SK-N-SH treated with all-trans-retinoic acid at 6 μM for 48 hours (cell line): ENCODE measurements around the gene PDZD4.

Experiments
- ATAC-seq: fragments of 200-7000 bp; cut with Tn5 transposase; 3 replicates; pipeline ENCODE4 v1.9.1; 2020; ENCODE audit warnings: mild to moderate bottlenecking, moderate library complexity
- BACH2 ChIP-seq: fragments of 250-450 bp; sonication (Bioruptor Pico); IDR thresholded peaks from 2 replicates; pipeline ENCODE4 v1.9.0; 2021; ENCODE audit warnings: mild to moderate bottlenecking, borderline replicate concordance
- CSDC2 ChIP-seq: fragments of 250-450 bp; sonication (Bioruptor Pico); IDR thresholded peaks from 2 replicates; pipeline ENCODE4 v1.5.0; 2020; ENCODE audit warnings: mild to moderate bottlenecking, moderate library complexity
- ESRRG ChIP-seq: fragments of 250-450 bp; sonication (Bioruptor Pico); IDR thresholded peaks from 2 replicates; pipeline ENCODE4 v1.6.1; 2021; ENCODE audit warnings: mild to moderate bottlenecking
- OSR1 ChIP-seq: fragments of 250-450 bp; sonication (Bioruptor Pico); IDR thresholded peaks from 2 replicates; pipeline ENCODE4 v1.8.0; 2022; ENCODE audit warnings: moderate library complexity, mild to moderate bottlenecking, inconsistent platforms
- PPARA ChIP-seq: fragments of 250-450 bp; sonication (Bioruptor Pico); IDR thresholded peaks from 2 replicates; pipeline ENCODE4 v1.5.0; 2020; ENCODE audit warnings: mild to moderate bottlenecking, borderline replicate concordance
- TCF4 ChIP-seq: fragments of 250-450 bp; sonication (Bioruptor Pico); IDR thresholded peaks from 2 replicates; pipeline ENCODE4 v1.8.0; 2021; ENCODE audit warnings: mild to moderate bottlenecking, moderate library complexity, borderline replicate concordance
- ZC3H10 ChIP-seq: fragments of 250-450 bp; sonication (Bioruptor Pico); IDR thresholded peaks from 2 replicates; pipeline ENCODE4 v1.5.1; 2021; ENCODE audit warnings: mild to moderate bottlenecking, moderate library complexity
- ZFP3 ChIP-seq: fragments of 250-450 bp; sonication (Bioruptor Pico); IDR thresholded peaks from 2 replicates; pipeline ENCODE4 v1.5.0; 2020; ENCODE audit warnings: mild to moderate bottlenecking, moderate library complexity
- ZNF565 ChIP-seq: fragments of 450-650 bp; formaldehyde crosslinking; conservative IDR thresholded peaks from 2 replicates; pipeline ENCODE4 v1.5.0; 2020; ENCODE audit warnings: low read depth, mild to moderate bottlenecking, moderate library complexity
- ZNF70 ChIP-seq: fragments of 450-650 bp; formaldehyde crosslinking; IDR thresholded peaks from 2 replicates; pipeline ENCODE4 v1.5.0; 2020; ENCODE audit warnings: mild to moderate bottlenecking, moderate library complexity
- ZNF8 ChIP-seq: fragments of 450-650 bp; formaldehyde crosslinking; IDR thresholded peaks from 2 replicates; pipeline ENCODE4 v1.5.0; 2020; ENCODE audit warnings: mild to moderate bottlenecking, moderate library complexity
- TF ChIP-seq, protein P1 (sequence below): fragments of 250-450 bp; sonication (Bioruptor Pico); IDR thresholded peaks from 2 replicates; pipeline ENCODE4 v1.5.0; 2020; ENCODE audit warnings: mild to moderate bottlenecking, moderate library complexity
- TF ChIP-seq, protein P2 (sequence below): fragments of 250-450 bp; sonication (Bioruptor Pico); IDR thresholded peaks from 2 replicates; pipeline ENCODE4 v1.5.1; 2021; ENCODE audit warnings: mild to moderate bottlenecking, moderate library complexity
- TF ChIP-seq, protein P3 (sequence below): fragments of 250-450 bp; sonication (Bioruptor Pico); IDR thresholded peaks from 2 replicates; pipeline ENCODE4 v1.8.0; 2020; ENCODE audit warnings: mild to moderate bottlenecking, moderate library complexity, borderline replicate concordance
- TF ChIP-seq, protein P4 (sequence below): fragments of 250-450 bp; sonication (Bioruptor Pico); IDR thresholded peaks from 2 replicates; pipeline ENCODE4 v1.8.0; 2021; ENCODE audit warnings: low read depth, mild to moderate bottlenecking, moderate library complexity, borderline replicate concordance

PDZD4 gene

DNA sequence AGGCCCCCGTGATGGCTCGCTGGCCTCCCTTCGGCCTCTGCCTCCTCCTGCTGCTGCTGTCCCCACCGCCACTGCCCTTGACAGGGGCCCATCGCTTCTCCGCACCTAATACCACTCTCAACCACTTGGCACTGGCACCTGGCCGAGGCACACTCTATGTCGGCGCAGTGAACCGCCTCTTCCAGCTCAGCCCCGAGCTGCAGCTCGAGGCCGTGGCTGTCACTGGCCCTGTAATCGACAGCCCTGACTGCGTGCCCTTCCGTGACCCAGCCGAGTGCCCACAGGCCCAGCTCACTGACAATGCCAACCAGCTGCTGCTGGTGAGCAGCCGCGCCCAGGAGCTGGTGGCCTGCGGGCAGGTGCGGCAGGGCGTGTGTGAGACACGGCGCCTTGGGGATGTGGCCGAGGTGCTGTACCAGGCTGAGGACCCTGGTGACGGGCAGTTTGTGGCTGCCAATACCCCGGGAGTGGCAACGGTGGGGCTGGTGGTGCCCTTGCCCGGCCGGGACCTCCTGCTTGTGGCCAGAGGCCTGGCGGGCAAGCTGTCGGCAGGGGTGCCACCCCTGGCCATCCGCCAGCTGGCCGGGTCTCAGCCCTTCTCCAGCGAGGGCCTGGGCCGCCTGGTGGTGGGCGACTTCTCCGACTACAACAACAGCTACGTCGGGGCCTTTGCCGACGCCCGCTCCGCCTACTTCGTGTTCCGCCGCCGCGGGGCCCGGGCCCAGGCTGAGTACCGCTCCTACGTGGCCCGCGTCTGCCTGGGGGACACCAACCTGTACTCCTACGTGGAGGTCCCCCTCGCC is 63.3 kb downstream of the PDZD4 start:
- TF ChIP-seq ZNF565: no peak
- TF ChIP-seq, protein P1, sequence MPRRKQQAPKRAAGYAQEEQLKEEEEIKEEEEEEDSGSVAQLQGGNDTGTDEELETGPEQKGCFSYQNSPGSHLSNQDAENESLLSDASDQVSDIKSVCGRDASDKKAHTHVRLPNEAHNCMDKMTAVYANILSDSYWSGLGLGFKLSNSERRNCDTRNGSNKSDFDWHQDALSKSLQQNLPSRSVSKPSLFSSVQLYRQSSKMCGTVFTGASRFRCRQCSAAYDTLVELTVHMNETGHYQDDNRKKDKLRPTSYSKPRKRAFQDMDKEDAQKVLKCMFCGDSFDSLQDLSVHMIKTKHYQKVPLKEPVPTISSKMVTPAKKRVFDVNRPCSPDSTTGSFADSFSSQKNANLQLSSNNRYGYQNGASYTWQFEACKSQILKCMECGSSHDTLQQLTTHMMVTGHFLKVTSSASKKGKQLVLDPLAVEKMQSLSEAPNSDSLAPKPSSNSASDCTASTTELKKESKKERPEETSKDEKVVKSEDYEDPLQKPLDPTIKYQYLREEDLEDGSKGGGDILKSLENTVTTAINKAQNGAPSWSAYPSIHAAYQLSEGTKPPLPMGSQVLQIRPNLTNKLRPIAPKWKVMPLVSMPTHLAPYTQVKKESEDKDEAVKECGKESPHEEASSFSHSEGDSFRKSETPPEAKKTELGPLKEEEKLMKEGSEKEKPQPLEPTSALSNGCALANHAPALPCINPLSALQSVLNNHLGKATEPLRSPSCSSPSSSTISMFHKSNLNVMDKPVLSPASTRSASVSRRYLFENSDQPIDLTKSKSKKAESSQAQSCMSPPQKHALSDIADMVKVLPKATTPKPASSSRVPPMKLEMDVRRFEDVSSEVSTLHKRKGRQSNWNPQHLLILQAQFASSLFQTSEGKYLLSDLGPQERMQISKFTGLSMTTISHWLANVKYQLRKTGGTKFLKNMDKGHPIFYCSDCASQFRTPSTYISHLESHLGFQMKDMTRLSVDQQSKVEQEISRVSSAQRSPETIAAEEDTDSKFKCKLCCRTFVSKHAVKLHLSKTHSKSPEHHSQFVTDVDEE: no peak
- no peak for TF ChIP-seq ZNF8 (CRISPR knock-in tag)
- TF ChIP-seq, all 23 proteins: peak for 0
- no peak for ATAC-seq

DNA sequence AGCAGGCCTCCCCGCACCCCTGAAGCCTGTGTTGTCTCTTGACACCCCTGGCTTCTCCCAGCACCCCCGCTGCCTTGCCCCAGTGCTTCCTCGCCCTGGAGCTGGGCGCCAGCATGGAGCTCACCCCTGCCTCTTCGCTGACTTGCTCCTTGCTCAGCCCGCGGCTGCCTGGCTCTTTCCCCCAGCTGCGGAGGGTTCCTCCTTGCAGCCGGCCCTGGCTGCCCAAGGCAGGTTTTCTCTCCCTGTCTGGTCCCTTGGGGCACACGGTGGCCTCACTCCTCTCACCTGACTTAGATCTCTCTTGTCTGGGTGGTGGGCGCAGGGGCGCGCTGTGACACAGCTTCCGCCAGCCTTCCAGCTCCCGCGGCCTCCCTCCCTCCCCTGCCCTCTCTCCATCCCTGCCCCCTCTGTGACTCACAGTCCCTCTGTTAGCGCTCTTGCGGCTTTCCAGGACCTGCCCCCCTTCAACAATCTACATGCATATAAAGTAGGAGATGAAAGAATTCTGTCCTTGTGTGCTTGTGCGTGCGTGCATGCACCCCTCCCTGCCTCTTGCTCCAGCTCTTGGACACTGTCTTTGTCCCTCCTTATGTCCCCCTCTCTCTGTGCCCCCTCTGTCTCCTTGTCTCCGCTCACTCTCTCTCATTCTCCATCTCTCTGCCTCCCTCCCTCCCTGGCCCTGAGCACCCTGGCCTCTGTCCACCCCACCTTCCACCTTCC is 64.1 kb downstream of the PDZD4 start:
- peak; percentile 74 for ATAC-seq

DNA sequence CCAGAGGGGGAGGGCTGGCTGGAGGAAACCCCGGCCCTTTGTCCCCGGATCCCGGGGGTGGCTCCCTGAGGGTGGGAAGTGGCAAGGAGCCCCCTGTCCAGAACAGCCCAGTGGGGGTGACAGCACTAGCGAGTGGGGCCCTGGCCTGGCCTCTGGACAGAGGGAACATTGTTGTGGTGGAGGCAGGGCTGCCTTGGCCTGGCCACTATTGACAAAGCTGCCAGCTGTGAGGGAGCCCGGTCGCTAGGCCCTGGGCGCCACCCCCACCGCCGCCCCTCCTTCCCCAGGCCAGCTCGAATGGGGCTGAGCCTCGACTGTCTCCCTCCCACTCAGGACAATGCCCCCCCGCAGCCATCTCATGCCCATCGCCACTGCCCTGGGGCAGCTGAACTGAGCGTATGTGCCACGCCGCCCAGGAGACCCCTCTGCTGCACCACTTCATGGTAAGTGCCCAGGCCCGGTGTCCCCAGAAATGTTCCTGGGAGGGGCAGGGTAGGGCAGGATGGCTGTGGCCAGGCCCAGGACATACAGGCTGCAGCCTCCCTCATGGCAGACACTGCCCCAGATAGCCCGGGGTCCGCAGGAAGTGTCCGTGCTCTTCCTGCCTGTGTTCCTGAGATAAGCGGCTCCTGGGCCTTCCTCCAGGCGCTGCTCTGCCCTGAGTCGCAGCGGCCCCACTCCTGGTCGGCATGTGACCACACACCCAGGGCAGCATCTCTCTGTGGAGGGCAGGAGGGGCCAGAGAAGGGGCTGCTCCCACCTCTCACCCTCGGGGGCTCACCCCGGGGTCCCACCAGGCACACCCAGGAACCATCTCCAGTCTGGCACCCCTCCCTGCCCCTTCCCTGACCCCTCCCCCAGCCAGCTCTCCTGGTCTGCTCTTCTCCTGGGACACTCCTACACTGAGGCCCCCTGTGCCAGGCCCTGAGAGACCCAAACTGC is 64.9 kb downstream of the PDZD4 start:
- ATAC-seq: peak; percentile 47
- TF ChIP-seq, protein P2, sequence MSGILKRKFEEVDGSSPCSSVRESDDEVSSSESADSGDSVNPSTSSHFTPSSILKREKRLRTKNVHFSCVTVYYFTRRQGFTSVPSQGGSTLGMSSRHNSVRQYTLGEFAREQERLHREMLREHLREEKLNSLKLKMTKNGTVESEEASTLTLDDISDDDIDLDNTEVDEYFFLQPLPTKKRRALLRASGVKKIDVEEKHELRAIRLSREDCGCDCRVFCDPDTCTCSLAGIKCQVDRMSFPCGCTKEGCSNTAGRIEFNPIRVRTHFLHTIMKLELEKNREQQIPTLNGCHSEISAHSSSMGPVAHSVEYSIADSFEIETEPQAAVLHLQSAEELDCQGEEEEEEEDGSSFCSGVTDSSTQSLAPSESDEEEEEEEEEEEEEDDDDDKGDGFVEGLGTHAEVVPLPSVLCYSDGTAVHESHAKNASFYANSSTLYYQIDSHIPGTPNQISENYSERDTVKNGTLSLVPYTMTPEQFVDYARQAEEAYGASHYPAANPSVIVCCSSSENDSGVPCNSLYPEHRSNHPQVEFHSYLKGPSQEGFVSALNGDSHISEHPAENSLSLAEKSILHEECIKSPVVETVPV (CRISPR knock-in tag): no peak
- TF ChIP-seq BACH2 (CRISPR knock-in tag) (no peak), ZFP3 (CRISPR knock-in tag) (no peak), OSR1 (no peak), PPARA (CRISPR knock-in tag) (no peak), CSDC2 (CRISPR knock-in tag) (no peak)
- TF ChIP-seq, protein P3, sequence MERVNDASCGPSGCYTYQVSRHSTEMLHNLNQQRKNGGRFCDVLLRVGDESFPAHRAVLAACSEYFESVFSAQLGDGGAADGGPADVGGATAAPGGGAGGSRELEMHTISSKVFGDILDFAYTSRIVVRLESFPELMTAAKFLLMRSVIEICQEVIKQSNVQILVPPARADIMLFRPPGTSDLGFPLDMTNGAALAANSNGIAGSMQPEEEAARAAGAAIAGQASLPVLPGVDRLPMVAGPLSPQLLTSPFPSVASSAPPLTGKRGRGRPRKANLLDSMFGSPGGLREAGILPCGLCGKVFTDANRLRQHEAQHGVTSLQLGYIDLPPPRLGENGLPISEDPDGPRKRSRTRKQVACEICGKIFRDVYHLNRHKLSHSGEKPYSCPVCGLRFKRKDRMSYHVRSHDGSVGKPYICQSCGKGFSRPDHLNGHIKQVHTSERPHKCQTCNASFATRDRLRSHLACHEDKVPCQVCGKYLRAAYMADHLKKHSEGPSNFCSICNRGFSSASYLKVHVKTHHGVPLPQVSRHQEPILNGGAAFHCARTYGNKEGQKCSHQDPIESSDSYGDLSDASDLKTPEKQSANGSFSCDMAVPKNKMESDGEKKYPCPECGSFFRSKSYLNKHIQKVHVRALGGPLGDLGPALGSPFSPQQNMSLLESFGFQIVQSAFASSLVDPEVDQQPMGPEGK (CRISPR knock-in tag): no peak

More for the DNA sequence above, 64.1 kb downstream of the PDZD4 start:
- TF ChIP-seq, protein P1: no peak
- TF ChIP-seq ZNF70 (CRISPR knock-in tag) (no peak), TCF4 (CRISPR knock-in tag) (no peak), CSDC2 (CRISPR knock-in tag) (no peak), ZC3H10 (CRISPR knock-in tag) (no peak), ESRRG (CRISPR knock-in tag) (no peak), ZFP3 (CRISPR knock-in tag) (no peak)
- TF ChIP-seq, protein P3 (CRISPR knock-in tag): no peak
- TF ChIP-seq, protein P2 (CRISPR knock-in tag): no peak
- TF ChIP-seq, protein P4, sequence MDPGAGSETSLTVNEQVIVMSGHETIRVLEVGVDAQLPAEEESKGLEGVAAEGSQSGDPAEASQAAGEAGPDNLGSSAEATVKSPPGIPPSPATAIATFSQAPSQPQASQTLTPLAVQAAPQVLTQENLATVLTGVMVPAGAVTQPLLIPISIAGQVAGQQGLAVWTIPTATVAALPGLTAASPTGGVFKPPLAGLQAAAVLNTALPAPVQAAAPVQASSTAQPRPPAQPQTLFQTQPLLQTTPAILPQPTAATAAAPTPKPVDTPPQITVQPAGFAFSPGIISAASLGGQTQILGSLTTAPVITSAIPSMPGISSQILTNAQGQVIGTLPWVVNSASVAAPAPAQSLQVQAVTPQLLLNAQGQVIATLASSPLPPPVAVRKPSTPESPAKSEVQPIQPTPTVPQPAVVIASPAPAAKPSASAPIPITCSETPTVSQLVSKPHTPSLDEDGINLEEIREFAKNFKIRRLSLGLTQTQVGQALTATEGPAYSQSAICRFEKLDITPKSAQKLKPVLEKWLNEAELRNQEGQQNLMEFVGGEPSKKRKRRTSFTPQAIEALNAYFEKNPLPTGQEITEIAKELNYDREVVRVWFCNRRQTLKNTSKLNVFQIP (CRISPR knock-in tag): no peak
